ACC112 (cell line): ENCODE measurements around the gene RRAS2.
"Not testable (repeated sequence)": the region's sequence is repeated elsewhere in the genome, so short reads cannot be mapped to it uniquely, and the experiment has no call there.

Experiments used
- H2AFZ ChIP-seq: fragments of 200-600 bp; sonication (generic); one replicate; pipeline ENCODE4 v1.6.0; 2017; ENCODE audit warnings: antibody characterized with exemption, low read length; ENCODE audit not compliant: unreplicated experiment
- H3K27ac ChIP-seq: fragments of 200-600 bp; sonication (generic); 2 replicates; pipeline ENCODE4 v1.5.1; 2014; ENCODE audit warnings: low read depth, mild to moderate bottlenecking, antibody characterized with exemption, low read length, moderate library complexity
- H3K27me3 ChIP-seq: fragments of 200-600 bp; sonication (generic); 2 replicates; pipeline ENCODE4 v1.6.1; 2014; ENCODE audit warnings: mild to moderate bottlenecking, antibody characterized with exemption, low read length, moderate library complexity, mixed read lengths; ENCODE audit not compliant: insufficient read depth
- H3K36me3 ChIP-seq: fragments of 200-600 bp; sonication (generic); 2 replicates; pipeline ENCODE4 v1.6.1; 2016; ENCODE audit warnings: mild to moderate bottlenecking, antibody characterized with exemption, low read length, moderate library complexity, mixed read lengths; ENCODE audit not compliant: insufficient read depth
- H3K4me1 ChIP-seq: fragments of 200-600 bp; sonication (generic); one replicate; pipeline ENCODE4 v1.6.1; 2016; ENCODE audit warnings: low read length, mixed read lengths; ENCODE audit not compliant: insufficient read depth, unreplicated experiment, control insufficient read depth
- H3K4me3 ChIP-seq: fragments of 200-600 bp; sonication (generic); 2 replicates; pipeline ENCODE4 v1.5.1; 2014; ENCODE audit warnings: mild to moderate bottlenecking, low read depth, low read length
- H3K79me2 ChIP-seq: fragments of 200-600 bp; sonication (generic); one replicate; pipeline ENCODE4 v1.6.0; 2016; ENCODE audit warnings: low read length; ENCODE audit not compliant: control insufficient read depth, unreplicated experiment, insufficient read depth

Gene RRAS2

DNA sequence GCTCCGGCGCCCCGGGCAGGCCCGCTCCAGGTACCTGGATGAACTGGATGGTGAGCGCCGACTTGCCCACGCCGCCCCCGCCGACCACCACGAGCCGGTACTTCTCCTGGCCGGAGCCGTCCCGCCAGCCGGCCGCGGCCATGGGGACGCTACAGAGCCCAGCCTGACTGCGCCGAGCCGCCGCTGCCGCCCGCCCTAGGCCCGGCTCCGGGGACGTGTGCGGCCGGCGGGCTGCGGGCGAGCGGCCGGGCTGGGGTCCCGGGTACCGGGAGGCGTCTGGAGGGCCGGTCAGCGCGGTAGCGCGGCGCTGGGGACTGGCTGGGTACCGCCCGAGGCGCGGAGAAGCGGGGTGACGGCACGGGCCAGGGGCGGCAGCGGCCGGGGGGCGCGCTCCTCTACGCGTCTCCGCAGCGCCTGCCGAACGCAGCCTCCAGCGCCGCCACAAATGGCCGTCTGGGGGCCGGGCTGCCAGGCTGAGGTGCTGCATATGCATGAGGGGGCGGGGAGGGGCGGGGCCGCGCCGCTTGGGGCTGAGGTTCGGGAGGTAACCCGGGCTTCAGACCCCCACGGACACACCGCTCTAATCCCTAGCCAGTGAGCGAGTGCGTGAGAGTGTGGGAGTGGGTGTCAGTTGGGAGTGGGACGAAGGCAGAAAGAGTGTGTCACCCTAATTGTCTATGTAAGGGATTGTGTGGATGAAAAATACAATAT is at the start of gene RRAS2:
Gene RRAS2, minus strand, starts transcription at position 455 of the 711 bp plus-strand sequence. Its CDS starts 313 bp downstream, at position 142.
- peaks cover 3% of the 10 kb centered on the region; the same call in 1 of the 2 replicates for H3K36me3 ChIP-seq
- H3K27ac ChIP-seq: peak within 1 kb of the TSS; percentile 63
- H3K27me3 ChIP-seq: no peaks in the 10 kb centered on the region
- H3K79me2 ChIP-seq: peaks cover 55% of the 10 kb centered on the region
- peak within 1 kb of the TSS; percentile 77 for H2AFZ ChIP-seq
- peak within 1 kb of the TSS; percentile 96 for H3K4me3 ChIP-seq
- H3K4me1 ChIP-seq: peaks cover 16% of the 10 kb centered on the region

DNA sequence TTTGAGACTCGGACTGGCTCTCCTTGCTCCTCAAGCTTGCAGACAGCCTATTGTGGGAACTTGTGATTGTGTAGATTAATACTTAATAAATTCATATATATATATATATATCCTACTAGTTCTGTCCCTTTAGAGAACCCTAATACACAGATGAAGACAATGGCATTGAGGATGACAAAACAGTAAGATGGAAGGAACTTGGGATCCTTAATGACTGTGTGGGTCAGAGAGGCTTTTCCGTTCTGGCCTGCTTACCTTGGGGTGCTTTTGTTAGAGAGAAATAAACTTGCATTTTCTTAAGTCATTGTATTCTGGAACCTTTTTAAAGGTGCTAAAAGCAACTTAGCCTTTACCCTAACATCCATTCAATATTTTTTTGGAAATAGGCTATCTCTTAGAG is 49.6 kb upstream of the RRAS2 start:
- peaks cover 30% of the 10 kb centered on the region for H3K4me1 ChIP-seq
- H3K27me3 ChIP-seq: no peaks in the 10 kb centered on the region
- H2AFZ ChIP-seq: no peak overlapping the region
- H3K79me2 ChIP-seq: no peaks in the 10 kb centered on the region
- no peak overlapping the region for H3K4me3 ChIP-seq
- H3K36me3 ChIP-seq: no peaks in the 10 kb centered on the region
- no peak overlapping the region for H3K27ac ChIP-seq

GRCh38 chr11:14406116-14406515 is 47.1 kb upstream of the RRAS2 start:
- not testable (repeated sequence) for H3K79me2 ChIP-seq, H3K36me3 ChIP-seq, H3K4me3 ChIP-seq, H3K4me1 ChIP-seq, H2AFZ ChIP-seq, H3K27ac ChIP-seq, H3K27me3 ChIP-seq

DNA sequence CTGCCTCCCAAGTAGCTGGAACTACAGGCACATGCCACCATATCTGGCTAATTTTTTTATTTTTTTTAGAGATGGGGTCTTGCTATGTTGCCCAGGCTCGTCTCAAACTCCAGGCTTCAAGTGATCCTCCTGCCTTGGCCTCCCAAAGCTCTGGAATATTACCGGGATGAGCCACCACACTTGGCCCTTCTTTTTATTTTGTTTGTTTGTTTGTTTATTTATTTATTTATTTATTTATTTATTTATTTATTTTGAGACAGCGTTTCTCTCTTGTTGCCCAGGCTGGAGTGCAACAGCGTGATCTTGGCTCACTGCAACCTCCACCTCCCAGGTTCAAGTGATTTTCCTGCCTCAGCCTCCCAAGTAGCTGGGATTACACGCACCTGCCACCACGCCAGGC is 44.5 kb upstream of the RRAS2 start:
- not testable (repeated sequence) for H2AFZ ChIP-seq, H3K27ac ChIP-seq, H3K36me3 ChIP-seq, H3K4me1 ChIP-seq, H3K79me2 ChIP-seq, H3K27me3 ChIP-seq, H3K4me3 ChIP-seq

DNA sequence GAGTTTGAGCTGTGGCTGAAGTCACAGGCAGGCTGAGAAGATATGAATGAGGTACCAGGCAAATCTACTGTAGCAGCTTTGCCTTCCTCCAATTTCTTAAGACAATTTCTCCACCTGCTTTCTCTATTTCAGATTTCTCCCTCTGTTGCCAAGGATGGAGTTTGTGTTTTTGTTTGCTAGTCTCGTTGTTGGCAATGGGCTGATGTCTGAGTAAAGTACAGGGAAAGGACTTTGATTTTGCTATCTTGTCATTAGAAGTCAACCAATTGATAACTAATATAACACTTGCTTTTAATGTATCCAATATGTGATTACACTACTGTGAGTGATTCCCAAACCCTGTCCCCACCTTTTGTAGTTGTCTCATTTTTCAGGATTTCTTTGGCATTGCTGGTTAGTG is 40.1 kb upstream of the RRAS2 start:
- peaks cover 1% of the 10 kb centered on the region for H3K4me1 ChIP-seq
- H2AFZ ChIP-seq: no peak overlapping the region
- no peaks in the 10 kb centered on the region for H3K27me3 ChIP-seq
- H3K36me3 ChIP-seq: no peaks in the 10 kb centered on the region
- H3K27ac ChIP-seq: no peak overlapping the region
- H3K79me2 ChIP-seq: no peaks in the 10 kb centered on the region
- no peak overlapping the region for H3K4me3 ChIP-seq

- H3K27me3 ChIP-seq: no peaks in the 10 kb centered on the region
- no peaks in the 10 kb centered on the region for H3K36me3 ChIP-seq
- H3K27ac ChIP-seq: no peak overlapping the region
- H2AFZ ChIP-seq: no peak overlapping the region
- no peaks in the 10 kb centered on the region for H3K79me2 ChIP-seq
- H3K4me3 ChIP-seq: no peak overlapping the region
- peaks cover 4% of the 10 kb centered on the region for H3K4me1 ChIP-seq
Measured at GRCh38 chr11:14396273-14396672, 37.3 kb upstream of the RRAS2 start.

DNA sequence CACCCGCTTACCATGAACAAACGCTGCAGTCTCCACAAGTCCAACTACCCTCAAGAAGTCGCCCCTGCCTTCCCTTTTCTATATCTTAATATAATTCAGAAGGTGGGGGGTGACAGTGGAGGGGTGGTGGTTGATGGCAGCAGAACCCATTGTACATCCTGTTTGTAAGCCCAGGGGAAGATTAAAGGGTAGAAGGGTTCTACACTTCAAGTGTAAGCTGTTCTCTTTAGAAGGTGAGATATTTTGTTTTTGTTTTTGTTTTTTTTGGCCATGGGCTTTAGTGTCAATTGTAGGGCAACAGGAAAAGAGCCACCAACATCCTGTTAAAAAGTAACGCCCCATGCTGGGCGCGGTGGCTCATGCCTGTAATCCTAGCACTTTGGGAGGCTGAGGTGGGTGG is 34.9 kb upstream of the RRAS2 start:
- no peaks in the 10 kb centered on the region for H3K36me3 ChIP-seq
- no peak overlapping the region for H2AFZ ChIP-seq
- no peak overlapping the region for H3K4me3 ChIP-seq
- peaks cover 4% of the 10 kb centered on the region for H3K4me1 ChIP-seq
- no peaks in the 10 kb centered on the region for H3K27me3 ChIP-seq
- no peak overlapping the region for H3K27ac ChIP-seq
- H3K79me2 ChIP-seq: no peaks in the 10 kb centered on the region

GRCh38 chr11:14393129-14393528 is 34.1 kb upstream of the RRAS2 start:
- Histone ChIP-seq H3K4me3 (no peak overlapping the region), H3K79me2 (no peaks in the 10 kb centered on the region), H3K36me3 (no peaks in the 10 kb centered on the region), H3K27me3 (no peaks in the 10 kb centered on the region), H3K4me1 (peaks cover 4% of the 10 kb centered on the region), H2AFZ (no peak overlapping the region), H3K27ac (no peak overlapping the region)

- Histone ChIP-seq H2AFZ (no peak overlapping the region), H3K4me1 (peaks cover 20% of the 10 kb centered on the region), H3K36me3 (no peaks in the 10 kb centered on the region), H3K27ac (no peak overlapping the region), H3K27me3 (no peaks in the 10 kb centered on the region), H3K79me2 (no peaks in the 10 kb centered on the region), H3K4me3 (no peak overlapping the region)
Measured at GRCh38 chr11:14390669-14391068, 31.7 kb upstream of the RRAS2 start.

DNA sequence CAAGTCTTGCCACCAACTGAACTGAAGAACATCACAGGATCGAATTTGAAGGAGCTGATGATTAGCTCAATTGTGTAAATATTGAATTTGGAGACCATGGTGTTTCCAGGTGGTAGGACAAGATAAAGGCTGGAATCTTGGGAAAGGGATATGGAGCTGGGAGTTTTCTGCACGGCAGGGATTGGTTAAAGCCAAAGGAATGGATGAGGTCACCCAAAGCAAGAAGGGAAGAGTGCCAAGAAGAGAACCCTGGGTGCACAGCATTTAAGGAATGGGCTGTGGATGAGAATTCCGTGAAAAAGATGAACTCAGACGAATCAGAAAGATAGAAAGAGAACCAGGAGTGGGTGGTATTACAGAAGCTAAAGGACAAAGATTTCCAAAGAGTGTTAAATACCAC is 29.4 kb upstream of the RRAS2 start:
- H3K27me3 ChIP-seq: no peaks in the 10 kb centered on the region

DNA sequence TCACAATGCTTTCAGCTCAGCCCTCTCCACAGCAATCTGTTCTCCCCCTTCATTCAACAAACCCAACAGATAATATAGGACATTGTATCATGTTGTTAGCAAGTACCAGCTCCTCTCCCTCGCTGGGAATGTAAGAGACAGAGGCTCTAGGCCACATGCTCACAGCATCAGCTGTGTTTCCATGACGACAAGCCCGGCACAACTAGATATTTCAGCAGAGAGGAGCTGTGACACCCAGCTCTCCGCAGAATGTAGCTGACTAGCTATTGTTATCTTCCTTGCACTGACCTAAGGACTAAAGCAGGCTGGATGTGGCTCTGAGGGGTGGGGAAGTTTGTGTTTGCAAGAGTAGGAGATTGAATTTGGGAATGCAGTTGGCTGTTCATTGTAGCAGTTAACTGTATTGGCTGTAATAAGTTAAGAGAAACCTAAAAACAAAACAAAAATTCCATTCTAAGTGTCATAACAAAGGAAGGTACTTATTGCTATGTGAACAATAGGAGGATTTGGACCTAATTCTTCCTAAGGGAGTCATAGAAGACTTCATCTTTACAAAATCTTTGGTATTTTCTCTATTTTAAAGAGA is 28.0 kb upstream of the RRAS2 start:
- Histone ChIP-seq H3K79me2 (no peaks in the 10 kb centered on the region), H3K4me1 (peaks cover 33% of the 10 kb centered on the region), H3K36me3 (no peaks in the 10 kb centered on the region), H3K4me3 (no peak overlapping the region), H3K27ac (no peak overlapping the region), H3K27me3 (no peaks in the 10 kb centered on the region), H2AFZ (no peak overlapping the region)

More for the DNA sequence above, 29.4 kb upstream of the RRAS2 start:
- H3K27ac ChIP-seq: no peak overlapping the region
- no peaks in the 10 kb centered on the region for H3K79me2 ChIP-seq
- no peak overlapping the region for H3K4me3 ChIP-seq
- H2AFZ ChIP-seq: no peak overlapping the region
- no peaks in the 10 kb centered on the region for H3K36me3 ChIP-seq
- peaks cover 33% of the 10 kb centered on the region for H3K4me1 ChIP-seq
